Neural progenitor cell (in vitro differentiated cells): ENCODE data around the gene NDRG2. TPM values are rescaled to one million over a fixed set of nuclear protein-coding genes. Genes with fewer than 3 reads are reported as not detected.
A peak's percentile ranks its signal among the peaks of the same experiment; 100 is the strongest.

Experiments used
- DNase-seq: peaks from one replicate; pipeline ENCODE4 v3.0.0-alpha.2; 2016; ENCODE audit warnings: low spot score
- H2AFZ ChIP-seq: fragments of 200-600 bp; sonication (generic); replicated peaks from 2 replicates; pipeline ENCODE4 v1.6.1; 2016; ENCODE audit warnings: antibody characterized with exemption
- H3F3A ChIP-seq: fragments of 200-600 bp; sonication (generic); 2 replicates; pipeline ENCODE4 v1.6.1; 2016; ENCODE audit warnings: antibody characterized with exemption, low read depth
- H3K27ac ChIP-seq: fragments of 200-600 bp; sonication (generic); 2 replicates; pipeline ENCODE4 v1.5.1; 2016; ENCODE audit warnings: mild to moderate bottlenecking
- H3K27me3 ChIP-seq: fragments of 200-600 bp; sonication (generic); 2 replicates; pipeline ENCODE4 v1.6.1; 2016; ENCODE audit warnings: mild to moderate bottlenecking, moderate library complexity
- H3K36me3 ChIP-seq: fragments of 200-600 bp; sonication (generic); 2 replicates; pipeline ENCODE4 v1.5.1; 2016
- H3K4me1 ChIP-seq: fragments of 200-600 bp; sonication (generic); 2 replicates; pipeline ENCODE4 v1.6.1; 2016; ENCODE audit warnings: mixed run types
- H3K4me2 ChIP-seq: fragments of 200-600 bp; sonication (generic); 2 replicates; pipeline ENCODE4 v1.6.1; 2016
- H3K4me3 ChIP-seq: fragments of 200-600 bp; sonication (generic); 2 replicates; pipeline ENCODE4 v1.5.1; 2016
- H3K79me2 ChIP-seq: fragments of 200-600 bp; sonication (generic); 2 replicates; pipeline ENCODE4 v1.6.1; 2016; ENCODE audit warnings: low read depth
- H3K9ac ChIP-seq: fragments of 200-600 bp; sonication (generic); 2 replicates; pipeline ENCODE4 v1.6.1; 2016
- H3K9me3 ChIP-seq: fragments of 200-600 bp; sonication (generic); 2 replicates; pipeline ENCODE4 v1.5.1; 2016; ENCODE audit warnings: low read depth
- H4K20me1 ChIP-seq: fragments of 200-600 bp; sonication (generic); 2 replicates; pipeline ENCODE4 v1.6.1; 2016; ENCODE audit warnings: low read depth
- H3K27ac Mint-ChIP-seq: 3 replicates; pipeline ENCODE4 v1.8.0; 2021; ENCODE audit warnings: mixed read lengths
- H3K27me3 Mint-ChIP-seq: 2 replicates; pipeline ENCODE4 v1.8.0; 2022; ENCODE audit warnings: low read depth, mild to moderate bottlenecking, inconsistent platforms, moderate library complexity, mixed read lengths; ENCODE audit not compliant: insufficient read depth
- H3K36me3 Mint-ChIP-seq: 3 replicates; pipeline ENCODE4 v1.8.0; 2021; ENCODE audit warnings: mixed read lengths
- H3K4me1 Mint-ChIP-seq: 3 replicates; pipeline ENCODE4 v1.8.0; 2021; ENCODE audit warnings: mixed read lengths
- H3K4me3 Mint-ChIP-seq: 3 replicates; pipeline ENCODE4 v1.8.0; 2021; ENCODE audit warnings: mild to moderate bottlenecking, moderate library complexity, mixed read lengths
- H3K9me3 Mint-ChIP-seq: 3 replicates; pipeline ENCODE4 v1.8.0; 2020; ENCODE audit warnings: mixed read lengths
- EZH2 ChIP-seq: fragments of 200-600 bp; sonication (generic); IDR thresholded peaks from 2 replicates; pipeline ENCODE4 v1.6.1; 2017; ENCODE audit warnings: antibody characterized with exemption, mild to moderate bottlenecking, moderate library complexity
- EZH2phosphoT487 ChIP-seq: fragments of 200-600 bp; sonication (generic); IDR thresholded peaks from 2 replicates; pipeline ENCODE4 v1.6.1; 2017; ENCODE audit warnings: antibody characterized with exemption
- total RNA-seq: library from RNA; depleted of rRNA; stranded (reverse); fragments of >200 nt; gene quantifications from 2 replicates; pipeline ENCODE4 v1.2.3, GENCODE V29; 2015; ENCODE audit warnings: low replicate concordance
- TF ChIP-seq, protein P1 (sequence below): fragments of 200-600 bp; sonication (generic); IDR thresholded peaks from 2 replicates; pipeline ENCODE4 v1.5.1; 2017; ENCODE audit warnings: antibody characterized with exemption, mild to moderate bottlenecking

NDRG2 gene
- total RNA-seq, 1 donor from 2014 or later, result 1.3 TPM

DNA sequence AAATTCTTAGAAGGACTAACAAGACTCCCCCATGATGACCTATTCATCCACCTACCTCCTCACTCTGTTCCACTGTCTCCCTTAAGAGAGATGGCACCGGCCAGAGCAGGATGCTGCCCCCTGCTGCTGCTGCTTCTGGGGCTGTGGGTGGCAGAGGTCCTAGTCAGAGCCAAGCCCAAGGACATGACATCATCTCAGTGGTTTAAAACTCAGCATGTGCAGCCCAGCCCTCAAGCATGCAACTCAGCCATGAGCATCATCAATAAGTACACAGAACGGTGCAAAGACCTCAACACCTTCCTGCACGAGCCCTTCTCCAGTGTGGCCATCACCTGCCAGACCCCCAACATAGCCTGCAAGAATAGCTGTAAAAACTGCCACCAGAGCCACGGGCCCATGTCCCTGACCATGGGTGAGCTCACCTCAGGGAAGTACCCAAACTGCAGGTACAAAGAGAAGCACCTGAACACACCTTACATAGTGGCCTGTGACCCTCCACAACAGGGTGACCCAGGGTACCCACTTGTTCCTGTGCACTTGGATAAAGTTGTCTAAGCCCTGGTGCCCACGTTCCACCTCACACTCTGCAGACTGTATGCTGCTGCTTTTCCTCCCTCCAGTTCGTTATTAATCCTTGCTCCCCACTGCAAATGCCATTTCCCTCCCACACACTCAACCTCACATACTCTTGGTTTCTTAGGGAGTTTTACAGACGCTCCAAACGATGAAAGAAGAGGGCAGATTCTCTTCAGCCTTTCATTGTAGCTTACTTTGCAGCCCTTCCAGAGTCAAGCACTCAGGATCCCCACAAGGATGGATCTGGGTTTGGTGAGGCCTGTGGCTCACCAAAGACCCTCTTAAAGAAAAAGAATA, 33.2 kb upstream of the NDRG2 start, which contains the start of gene RNASE8:
Gene RNASE8, plus strand, starts transcription at position 20 of the 873 bp plus-strand sequence. Its CDS starts 71 bp downstream, at position 91.
- no peaks in the 10 kb centered on the region for H4K20me1 ChIP-seq
- H3F3A ChIP-seq, result no peaks in the 10 kb centered on the region
- peaks cover 5% of the 10 kb centered on the region for H3K27me3 Mint-ChIP-seq
- H3K4me1 ChIP-seq, result no peaks in the 10 kb centered on the region
- no peaks in the 10 kb centered on the region for H3K9me3 ChIP-seq
- no peak within 1 kb of the TSS for H3K27ac Mint-ChIP-seq
- no peak within 1 kb of the TSS for H2AFZ ChIP-seq
- no peak within 1 kb of the TSS for H3K4me3 ChIP-seq
- H3K9ac ChIP-seq, result no peak within 1 kb of the TSS
- no peak within 1 kb of the TSS for H3K27ac ChIP-seq
- DNase-seq, result no peak
- H3K36me3 ChIP-seq, result no peaks in the 10 kb centered on the region
- H3K36me3 Mint-ChIP-seq, result no peaks in the 10 kb centered on the region
- no peaks in the 10 kb centered on the region for H3K27me3 ChIP-seq
- peaks cover 15% of the 10 kb centered on the region for H3K4me1 Mint-ChIP-seq
- H3K4me2 ChIP-seq, result no peak within 1 kb of the TSS
- no peak for TF ChIP-seq EZH2phosphoT487
- TF ChIP-seq EZH2, result no peak
- TF ChIP-seq, protein P1, sequence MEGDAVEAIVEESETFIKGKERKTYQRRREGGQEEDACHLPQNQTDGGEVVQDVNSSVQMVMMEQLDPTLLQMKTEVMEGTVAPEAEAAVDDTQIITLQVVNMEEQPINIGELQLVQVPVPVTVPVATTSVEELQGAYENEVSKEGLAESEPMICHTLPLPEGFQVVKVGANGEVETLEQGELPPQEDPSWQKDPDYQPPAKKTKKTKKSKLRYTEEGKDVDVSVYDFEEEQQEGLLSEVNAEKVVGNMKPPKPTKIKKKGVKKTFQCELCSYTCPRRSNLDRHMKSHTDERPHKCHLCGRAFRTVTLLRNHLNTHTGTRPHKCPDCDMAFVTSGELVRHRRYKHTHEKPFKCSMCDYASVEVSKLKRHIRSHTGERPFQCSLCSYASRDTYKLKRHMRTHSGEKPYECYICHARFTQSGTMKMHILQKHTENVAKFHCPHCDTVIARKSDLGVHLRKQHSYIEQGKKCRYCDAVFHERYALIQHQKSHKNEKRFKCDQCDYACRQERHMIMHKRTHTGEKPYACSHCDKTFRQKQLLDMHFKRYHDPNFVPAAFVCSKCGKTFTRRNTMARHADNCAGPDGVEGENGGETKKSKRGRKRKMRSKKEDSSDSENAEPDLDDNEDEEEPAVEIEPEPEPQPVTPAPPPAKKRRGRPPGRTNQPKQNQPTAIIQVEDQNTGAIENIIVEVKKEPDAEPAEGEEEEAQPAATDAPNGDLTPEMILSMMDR, result no peak
- H3K9me3 Mint-ChIP-seq, result no peaks in the 10 kb centered on the region
- no peak within 1 kb of the TSS for H3K4me3 Mint-ChIP-seq
- no peaks in the 10 kb centered on the region for H3K79me2 ChIP-seq

DNA sequence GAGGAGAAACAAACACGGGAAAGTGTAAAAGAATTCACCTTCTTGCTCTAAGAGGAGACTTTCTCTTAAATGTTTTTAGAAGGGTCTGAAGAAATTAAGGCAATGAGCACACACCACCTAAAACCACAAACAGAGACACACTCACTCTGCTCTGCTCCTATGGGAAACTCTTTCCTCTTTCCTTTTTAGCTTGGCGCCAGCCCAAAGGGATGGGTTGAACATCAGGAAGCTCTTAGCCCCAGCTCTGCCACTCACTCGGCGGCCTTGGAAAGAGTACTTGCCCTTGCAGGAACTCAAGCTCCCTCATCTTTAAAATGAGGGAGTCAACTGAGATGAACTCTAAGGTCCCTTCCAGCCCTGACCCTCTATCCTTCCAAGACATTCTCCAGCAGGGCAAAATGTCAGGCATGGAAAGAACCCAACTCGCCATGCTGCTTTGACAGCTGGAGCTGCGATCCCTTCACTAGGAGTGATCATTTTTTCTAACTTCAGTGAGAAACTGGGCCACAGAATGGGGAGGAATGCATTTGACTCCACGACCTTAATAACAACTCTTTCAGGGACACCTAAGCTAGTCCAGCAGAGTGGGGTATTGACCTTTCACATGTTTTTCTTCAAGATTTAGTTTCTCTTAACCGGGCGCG, 31.8 kb upstream of the NDRG2 start:
- TF ChIP-seq EZH2phosphoT487, result no peak
- TF ChIP-seq, protein P1, result no peak
- TF ChIP-seq EZH2, result no peak
- Histone ChIP-seq H4K20me1 (no peaks in the 10 kb centered on the region), H3K79me2 (no peaks in the 10 kb centered on the region), H2AFZ (no peak overlapping the region), H3F3A (no peaks in the 10 kb centered on the region), H3K4me1 (no peaks in the 10 kb centered on the region), H3K4me3 (no peak overlapping the region), H3K27me3 (no peaks in the 10 kb centered on the region), H3K9ac (no peak overlapping the region), H3K27ac (no peak overlapping the region), H3K9me3 (no peaks in the 10 kb centered on the region), H3K36me3 (no peaks in the 10 kb centered on the region), H3K4me2 (no peak overlapping the region)
- no peak for DNase-seq
- no peaks in the 10 kb centered on the region for H3K9me3 Mint-ChIP-seq
- peaks cover 2% of the 10 kb centered on the region for H3K27me3 Mint-ChIP-seq
- H3K36me3 Mint-ChIP-seq, result no peaks in the 10 kb centered on the region
- no peak overlapping the region for H3K27ac Mint-ChIP-seq
- no peak overlapping the region for H3K4me3 Mint-ChIP-seq
- H3K4me1 Mint-ChIP-seq, result peaks cover 13% of the 10 kb centered on the region

DNA sequence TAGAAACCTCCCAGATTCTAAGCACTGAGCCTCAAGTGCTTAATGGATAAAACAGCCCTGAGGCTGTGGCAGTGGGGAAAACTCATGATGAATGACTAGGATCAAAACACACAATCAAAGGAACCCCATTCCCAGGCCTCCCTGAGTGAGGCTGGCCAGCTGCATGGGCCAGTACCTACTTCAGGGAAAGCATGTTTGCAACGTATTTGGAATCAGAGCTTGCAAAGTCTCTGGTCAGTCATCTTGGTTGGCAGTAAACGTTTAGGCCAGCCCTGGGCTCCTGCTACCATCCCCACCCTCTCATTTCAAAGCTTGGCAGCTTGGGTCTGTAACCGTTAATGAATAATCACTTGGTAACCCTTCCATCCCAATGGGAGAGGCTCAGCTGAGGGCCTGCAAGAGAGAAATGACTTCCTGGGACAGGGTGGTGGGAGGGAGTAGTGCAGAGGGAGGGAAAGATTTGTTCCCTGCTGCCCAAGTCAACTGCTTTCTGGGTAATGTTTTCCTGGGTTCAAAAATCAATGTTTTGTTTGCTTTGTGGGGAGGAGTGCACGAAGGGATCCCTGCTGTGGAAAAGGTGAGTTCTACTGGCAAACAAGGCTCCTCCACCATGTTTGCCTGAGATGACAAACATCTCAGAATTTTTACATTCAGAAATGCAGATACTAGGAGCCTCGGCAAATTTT, 30.7 kb upstream of the NDRG2 start:
- no peaks in the 10 kb centered on the region for H3K9me3 ChIP-seq
- no peak overlapping the region for H3K27ac ChIP-seq
- peak overlapping the region; percentile 80 for H2AFZ ChIP-seq
- H3K27me3 ChIP-seq, result no peaks in the 10 kb centered on the region
- no peaks in the 10 kb centered on the region for H3K79me2 ChIP-seq
- H3K36me3 ChIP-seq, result no peaks in the 10 kb centered on the region
- H3K4me3 Mint-ChIP-seq, result no peak overlapping the region
- no peaks in the 10 kb centered on the region for H3K36me3 Mint-ChIP-seq
- H3K4me1 Mint-ChIP-seq, result peaks cover 13% of the 10 kb centered on the region
- no peaks in the 10 kb centered on the region for H3K27me3 Mint-ChIP-seq
- no peak for DNase-seq
- no peak for TF ChIP-seq EZH2
- H3F3A ChIP-seq, result no peaks in the 10 kb centered on the region
- H3K4me1 ChIP-seq, result no peaks in the 10 kb centered on the region
- no peaks in the 10 kb centered on the region for H3K9me3 Mint-ChIP-seq
- no peak overlapping the region for H3K9ac ChIP-seq
- no peak overlapping the region for H3K4me3 ChIP-seq
- H4K20me1 ChIP-seq, result no peaks in the 10 kb centered on the region
- H3K4me2 ChIP-seq, result no peak overlapping the region
- H3K27ac Mint-ChIP-seq, result no peak overlapping the region
